GM21737 (cell line): ENCODE data around the gene MAD1L1.

Source experiments
- ATAC-seq: cut with Tn5 transposase; IDR thresholded peaks from one replicate; pipeline ENCODE4 v1.9.1; 2021; ENCODE audit warnings: mild to moderate bottlenecking, moderate library complexity; ENCODE audit not compliant: unreplicated experiment

MAD1L1 gene

DNA sequence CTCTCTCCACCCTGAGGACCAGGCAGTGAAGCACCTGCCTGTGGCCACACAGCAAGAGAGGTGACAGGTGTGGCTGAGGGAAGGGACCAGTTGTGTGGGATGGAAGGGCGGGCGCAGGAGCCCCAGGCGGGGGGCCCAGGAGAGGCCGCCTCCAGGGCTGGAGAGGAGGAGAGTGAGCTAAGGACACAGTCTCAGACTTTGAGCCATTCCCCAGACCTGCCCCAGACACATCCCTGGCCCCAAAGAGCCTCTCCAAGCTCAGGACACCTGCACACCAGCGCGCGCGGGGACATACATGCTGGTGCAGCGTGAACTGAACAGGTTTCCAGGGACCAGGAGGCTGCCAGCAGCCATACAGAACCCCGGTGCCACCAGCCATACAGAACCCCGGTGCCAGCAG, 237.3 kb downstream of the MAD1L1 start:
- ATAC-seq: no peak

DNA sequence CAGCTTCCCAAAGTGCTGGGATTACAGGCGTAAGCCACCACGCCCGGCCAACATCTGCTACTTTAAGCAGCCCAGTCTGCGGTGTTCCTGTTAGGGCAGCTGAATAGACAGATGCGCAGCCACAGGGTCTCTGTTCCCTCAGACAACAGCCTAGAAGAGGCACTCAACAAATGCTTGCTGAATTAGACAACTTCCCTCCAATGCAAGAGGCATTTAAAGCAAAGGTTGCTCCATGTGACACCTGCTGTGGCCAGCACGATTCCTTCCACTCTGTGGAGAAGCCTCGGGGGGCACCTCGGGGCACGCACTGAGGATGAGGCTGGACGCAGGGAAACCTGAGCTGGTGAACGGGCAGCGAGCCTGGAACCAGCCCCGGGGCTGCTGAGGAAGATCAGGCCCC, 237.8 kb downstream of the MAD1L1 start:
- ATAC-seq: no peak

DNA sequence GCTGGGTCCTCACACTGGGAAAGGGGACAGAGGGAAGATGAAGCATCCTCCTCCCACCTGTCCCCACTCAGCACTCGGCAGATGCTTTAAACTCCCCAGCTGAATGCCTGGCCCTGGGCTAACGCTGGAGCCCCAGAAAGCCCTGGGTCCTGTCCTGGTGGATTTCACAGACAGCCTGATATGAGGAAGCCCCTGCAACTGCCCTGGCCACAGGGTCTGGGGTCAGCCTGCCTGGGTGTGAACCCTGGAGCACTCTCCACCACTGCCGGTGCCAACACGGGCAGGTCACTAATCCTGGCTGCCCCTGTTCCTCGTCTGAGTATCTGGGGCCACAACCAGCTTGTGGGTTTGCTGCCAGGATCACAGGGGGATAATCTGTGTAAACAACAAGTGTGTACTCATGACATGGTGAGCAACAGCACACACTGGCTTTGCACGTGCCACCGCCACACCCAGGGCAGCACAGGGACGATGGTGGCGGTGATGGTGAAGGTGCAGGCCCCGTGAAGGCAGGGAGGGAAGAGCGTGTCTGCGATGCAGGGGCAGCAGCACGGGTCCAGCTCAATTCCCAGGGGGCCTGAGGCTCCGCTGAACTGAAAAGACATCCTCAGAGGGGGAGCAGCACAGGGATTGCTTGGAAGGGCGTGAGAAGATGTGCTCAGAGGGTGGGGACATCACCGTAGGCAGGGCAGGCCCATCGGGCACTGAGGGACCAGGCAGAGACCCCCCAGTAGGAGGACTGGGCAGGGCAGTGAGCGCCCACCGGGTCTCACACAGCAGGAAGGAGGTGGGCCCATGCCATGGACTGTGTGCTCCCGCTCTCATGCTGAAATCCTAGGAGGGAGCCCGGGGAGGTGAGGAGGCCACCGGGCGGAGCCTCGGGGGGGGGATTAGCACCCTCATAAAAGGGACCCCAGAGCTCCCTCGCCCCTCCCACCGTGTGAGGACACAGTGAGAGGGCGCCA, 238.7 kb downstream of the MAD1L1 start:
- ATAC-seq: no peak

DNA sequence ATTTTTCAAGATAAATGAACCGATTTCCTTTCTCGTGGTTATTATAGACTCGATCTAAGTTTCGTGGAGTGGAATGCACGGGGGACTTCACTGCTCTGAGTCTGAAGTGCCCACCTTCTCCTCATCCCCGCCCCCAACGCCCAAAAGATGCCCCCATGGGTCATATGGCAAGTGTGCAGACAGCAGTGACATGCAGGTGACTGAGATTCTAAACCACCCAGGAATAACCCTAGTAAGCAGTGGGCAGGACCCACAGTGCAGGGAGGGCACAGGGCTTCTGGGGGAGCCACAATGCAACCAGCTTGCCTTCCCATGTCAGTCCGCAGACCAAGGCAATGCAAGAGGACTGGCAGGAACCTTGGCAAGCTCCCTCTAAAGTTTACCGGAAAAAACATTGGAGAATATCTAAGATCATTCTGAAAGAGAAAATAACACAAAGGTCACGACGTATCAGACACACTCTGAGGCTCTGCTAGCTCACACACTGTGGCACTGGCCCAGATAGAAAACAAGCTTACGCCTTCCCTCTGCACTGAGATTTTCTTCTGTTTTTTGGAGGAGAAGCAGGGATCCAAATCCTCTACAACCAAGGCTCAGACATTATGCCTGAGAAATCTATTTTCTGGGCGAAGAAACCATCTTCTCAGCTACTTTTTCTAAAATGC, 239.6 kb downstream of the MAD1L1 start:
- ATAC-seq: no peak

DNA sequence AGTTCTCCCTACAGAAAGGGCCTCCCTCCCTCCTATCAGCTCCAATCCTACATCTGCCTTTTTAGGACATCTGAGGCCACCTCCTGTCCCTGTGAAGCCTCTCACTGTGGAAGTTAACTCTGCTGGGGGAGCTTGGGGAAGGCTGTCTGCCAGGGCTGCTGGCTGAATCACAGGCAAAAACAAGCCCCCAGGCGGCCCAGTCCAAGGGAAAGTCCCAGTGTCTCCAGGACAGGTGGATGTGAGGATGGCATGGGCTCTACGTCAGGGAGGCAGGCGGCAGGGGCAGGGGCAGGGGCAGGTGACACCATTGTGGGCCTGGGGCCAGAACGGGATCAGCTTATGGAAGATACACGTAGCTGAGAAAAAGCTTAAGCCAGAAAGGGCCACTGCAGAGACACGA, 240.2 kb downstream of the MAD1L1 start:
- no peak for ATAC-seq

DNA sequence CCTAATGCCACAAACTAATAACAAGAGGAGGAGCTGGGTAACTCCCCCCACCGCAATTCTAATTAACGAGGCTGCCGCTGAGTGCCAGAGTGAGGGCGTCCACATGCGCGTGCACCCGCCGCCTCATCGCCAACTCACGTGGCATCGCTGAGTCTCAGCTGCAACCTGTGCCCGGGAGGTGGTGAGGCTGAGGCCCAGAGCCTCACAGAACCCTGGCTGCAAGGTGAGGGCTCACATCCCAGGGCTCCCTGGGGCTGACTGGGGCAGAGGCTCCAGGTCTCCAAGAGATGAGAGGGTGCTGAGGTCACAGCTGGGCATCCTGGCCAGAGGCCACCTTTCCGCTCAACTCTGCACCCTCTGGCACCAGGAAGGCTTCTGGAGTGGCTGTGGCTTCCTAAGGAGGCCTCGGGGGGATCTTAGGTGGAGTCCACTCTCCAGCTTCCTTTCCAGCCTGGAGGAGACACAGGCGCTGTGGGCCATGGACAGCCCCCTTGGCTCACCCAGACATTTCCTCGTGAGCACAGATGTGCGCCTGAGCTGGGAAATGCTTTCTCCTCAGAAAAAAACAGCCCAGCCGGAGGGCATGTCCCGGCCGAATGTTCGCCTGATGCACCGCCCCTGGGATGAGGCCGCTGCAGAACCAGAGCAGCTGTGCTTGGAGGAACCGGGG, 242.6 kb downstream of the MAD1L1 start:
- ATAC-seq: no peak

DNA sequence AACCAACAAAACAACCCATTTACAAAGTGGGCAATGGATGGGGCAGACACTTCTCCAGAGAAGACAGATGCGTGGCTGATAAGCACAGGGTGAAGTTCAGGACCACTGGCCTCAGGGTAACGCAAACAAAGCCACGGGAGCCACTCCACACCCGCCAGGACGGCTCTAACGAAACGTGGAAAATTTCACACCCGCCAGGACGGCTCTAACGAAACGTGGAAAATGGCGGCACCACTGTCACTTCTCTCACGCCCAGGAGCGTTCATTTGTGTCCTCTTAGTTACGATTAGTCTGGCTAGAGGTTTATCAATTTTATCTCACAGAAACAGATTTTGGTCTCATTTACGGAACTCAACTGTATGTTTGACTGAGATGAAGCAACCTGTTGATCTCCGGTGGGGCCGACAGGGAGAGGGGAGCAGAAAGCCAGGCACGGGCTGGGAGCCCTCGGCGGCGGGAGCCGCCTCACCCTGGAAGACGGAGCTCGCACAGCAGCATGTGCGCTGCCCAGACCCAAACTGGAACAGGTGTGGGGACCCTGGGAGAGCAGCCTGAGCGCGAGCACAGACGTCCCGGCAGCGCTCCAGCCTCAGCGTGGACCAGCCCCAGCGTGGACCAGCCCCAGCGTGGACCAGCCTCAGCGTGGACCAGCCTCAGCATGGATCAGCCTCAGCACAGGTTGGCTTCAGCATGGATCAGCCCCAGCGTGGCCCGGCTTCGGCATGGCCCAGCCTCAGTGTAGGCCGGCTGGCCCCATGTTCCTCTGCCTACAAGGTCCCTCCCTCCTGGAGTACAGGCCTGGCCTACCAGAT, 243.5 kb downstream of the MAD1L1 start:
- ATAC-seq: no peak

DNA sequence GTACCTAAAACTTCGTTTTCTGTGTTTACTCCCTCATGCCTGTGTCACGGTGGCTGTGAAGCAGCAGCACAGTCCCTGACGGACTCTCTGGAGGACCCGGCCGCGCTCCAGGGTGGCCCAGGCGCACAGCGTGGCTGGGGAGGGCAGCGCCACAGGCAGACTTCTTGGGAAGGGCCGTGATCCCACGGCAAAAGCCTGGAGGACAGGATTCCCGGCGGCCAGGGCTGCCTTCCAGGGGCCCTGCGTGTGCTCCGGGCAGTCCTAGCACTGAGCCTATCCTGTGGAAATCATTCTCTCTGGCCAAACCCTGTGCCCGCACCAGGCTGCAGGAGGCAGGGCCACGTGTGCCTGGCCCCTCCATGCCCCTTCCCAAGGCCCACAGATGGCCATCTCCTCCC, 244.2 kb downstream of the MAD1L1 start:
- ATAC-seq: no peak

DNA sequence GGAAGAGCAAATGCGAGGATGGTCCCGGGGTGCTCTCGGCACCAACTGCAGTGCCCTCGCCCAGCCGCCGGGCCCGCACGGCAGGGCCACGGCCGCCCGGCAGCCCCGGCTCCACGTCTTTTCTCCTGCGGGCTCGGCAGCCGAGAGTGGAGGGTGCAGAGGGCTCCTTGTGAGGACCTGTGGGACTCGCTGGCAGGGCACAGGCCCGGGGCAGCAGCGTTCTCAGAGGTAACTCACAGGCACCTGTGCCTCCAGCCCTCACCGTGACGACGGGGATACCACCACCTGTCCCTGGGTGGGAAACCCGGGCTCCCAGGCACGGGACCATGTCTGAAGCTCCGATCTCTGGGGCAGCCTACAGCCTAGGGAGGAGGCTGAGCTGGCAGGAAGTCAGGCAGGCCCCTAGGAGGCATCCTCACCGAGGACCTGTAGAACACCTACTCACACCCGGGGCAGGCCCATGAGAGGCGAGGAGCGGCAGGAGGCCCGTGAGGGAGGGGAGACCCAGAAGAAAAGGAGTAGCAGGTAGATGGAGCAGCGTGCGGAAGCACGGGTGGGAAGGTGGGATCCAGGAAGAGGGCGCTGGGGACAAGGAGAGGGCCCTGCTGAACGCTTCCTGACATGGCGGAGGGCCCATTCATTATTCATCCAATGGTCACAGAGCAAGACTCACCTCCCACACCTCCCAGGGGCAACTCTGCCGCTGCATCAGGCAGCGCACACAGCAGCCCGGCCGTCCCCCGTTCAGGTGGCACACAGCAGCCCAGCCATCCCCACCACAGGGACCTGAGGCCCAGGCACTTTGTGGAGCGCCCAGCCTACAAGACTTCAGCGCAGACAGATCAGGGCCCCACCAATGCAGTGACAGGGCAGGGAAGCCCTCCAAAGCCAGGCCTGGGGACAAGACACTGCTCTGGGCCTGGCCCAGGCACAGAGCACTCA, 244.9 kb downstream of the MAD1L1 start:
- no peak for ATAC-seq

DNA sequence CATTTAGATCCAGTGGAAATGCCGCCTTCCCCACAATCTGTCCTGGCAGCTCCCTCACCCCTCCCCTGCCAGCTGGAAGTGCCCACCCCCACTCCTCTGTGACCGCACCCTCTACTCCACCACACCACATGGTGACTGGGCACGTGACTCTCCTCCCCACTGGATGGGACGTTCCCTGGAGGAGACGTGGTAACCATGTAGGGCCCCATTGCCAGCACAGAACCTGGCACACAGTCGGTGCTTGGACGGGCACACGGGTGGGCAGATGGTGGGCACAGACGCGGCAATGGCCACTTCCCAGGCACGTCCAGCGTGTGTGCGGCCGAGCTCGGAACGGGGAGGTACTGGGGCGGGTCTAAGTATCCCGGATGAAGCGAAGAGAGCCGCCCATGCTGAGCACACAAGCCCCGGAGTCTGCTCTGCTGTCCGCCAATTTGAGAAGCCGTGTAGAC, 245.6 kb downstream of the MAD1L1 start:
- no peak for ATAC-seq

DNA sequence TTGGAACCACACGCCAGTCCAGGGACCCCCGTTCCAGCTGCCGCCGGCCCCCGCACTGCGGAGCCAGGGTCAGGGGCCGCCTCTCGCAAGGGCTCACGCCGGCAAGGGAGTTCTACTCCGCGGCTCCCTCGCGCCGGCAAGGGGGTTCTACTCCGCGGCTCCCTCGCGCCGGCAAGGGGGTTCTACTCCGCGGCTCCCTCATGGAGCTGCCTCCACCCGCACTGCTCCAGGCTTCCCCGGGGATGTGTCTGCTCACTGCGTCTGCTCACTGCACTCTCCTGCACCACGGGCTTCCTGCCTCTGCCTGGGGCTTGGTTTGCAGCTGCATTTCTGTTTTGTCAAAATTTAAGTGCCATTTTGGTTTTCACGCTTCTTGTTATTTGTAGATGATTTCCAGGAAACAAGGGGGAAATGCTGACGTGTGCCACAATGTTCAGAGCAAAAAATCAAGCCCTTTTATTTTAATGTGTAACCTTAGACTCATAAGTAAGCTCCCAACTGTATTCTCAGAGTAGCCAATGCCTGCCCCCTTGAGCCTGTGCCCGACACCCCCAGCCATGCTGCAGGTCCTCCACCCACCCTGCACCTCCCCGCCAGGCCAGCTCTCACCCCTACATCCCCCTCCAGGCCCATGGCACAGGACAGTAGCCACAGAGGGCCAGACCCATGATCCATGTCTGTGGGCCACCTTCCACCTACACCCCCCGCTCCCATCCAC, 246.2 kb downstream of the MAD1L1 start:
- ATAC-seq: no peak

DNA sequence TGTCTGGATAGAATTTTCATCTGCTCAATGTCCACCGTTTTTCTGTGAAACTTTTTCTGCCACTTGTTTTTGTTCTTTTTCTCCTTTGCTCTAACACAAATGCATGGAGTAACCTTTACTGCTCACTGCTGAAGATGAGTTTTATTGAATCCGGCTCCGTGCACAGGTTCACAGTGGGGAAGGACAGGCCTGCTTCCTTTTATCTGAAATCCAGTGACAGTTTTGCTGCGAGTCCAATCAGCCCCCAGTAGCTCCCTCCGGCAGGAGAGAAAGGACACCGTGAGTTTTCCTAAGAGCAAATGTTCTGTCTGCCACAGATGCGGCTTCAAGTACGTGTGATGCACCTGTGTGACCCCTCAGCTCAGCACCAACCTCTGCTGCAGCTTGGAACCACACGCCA, 246.8 kb downstream of the MAD1L1 start:
- no peak for ATAC-seq

DNA sequence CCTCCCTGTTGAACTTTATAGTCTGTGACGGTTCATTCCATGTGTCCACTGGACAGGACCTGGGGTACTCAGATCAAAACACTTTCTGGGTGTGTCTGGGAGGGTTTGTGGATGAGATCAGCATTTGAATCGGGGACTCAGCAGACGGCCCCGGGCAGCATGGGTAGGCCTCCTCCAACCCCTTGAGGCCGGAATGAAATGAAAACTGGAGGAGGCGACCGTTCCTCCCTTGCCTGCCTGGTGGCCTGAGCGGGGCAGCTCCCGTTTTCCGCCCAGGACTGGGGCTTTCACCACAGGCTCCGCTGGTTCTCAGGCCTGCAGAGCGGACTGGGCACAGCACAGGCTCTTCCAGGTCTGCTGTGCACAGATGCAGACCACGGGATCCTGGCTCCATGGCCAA, 247.7 kb downstream of the MAD1L1 start:
- no peak for ATAC-seq

DNA sequence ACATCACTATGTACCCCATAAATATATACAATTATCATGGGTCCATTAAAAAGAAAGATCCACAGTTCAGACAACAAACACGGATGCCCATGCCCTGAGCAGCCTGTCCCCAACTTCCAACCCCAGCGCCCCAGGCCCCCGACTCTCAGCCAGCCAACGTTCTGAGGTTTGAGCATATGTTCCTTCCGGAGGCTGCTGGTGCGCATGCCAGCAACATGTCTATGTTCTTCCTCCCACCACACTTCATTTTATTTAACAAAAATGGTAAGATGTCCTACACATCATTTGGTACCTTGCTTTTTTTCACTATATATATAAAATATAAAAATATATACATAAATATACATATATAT, 250.9 kb downstream of the MAD1L1 start:
- no peak for ATAC-seq

DNA sequence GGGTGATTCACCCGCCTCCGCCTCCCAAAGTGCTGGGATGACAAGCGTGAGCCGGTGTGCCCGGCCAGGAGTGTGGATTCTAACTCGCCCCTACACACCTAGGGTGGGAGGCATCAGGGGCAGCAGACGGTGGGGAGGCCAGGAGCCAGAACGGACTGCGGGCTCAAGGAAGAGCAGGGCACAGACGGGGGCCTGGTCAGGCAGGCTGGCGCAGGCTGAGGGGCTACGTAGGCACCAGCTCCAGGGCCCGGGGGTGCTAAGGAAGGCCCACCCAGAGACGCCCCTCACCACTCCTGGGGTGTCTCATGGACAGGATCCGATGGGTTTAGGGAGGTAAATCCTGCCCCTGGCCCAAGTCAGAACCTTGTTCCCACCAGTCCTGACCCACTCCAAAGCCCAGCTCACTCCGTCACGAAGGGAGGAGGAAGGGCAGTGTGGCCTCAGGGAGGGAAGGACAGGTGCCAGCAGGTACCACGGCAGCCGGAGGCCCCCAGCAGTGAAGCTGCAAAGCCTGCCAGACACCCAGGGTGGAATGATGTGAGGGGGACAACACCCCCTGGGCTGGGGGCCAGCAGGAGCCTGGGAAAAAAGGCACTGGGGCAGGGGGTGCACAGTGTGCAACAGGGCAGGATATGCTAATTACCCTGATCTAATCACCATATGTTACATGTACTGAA, 251.4 kb downstream of the MAD1L1 start:
- ATAC-seq: no peak

DNA sequence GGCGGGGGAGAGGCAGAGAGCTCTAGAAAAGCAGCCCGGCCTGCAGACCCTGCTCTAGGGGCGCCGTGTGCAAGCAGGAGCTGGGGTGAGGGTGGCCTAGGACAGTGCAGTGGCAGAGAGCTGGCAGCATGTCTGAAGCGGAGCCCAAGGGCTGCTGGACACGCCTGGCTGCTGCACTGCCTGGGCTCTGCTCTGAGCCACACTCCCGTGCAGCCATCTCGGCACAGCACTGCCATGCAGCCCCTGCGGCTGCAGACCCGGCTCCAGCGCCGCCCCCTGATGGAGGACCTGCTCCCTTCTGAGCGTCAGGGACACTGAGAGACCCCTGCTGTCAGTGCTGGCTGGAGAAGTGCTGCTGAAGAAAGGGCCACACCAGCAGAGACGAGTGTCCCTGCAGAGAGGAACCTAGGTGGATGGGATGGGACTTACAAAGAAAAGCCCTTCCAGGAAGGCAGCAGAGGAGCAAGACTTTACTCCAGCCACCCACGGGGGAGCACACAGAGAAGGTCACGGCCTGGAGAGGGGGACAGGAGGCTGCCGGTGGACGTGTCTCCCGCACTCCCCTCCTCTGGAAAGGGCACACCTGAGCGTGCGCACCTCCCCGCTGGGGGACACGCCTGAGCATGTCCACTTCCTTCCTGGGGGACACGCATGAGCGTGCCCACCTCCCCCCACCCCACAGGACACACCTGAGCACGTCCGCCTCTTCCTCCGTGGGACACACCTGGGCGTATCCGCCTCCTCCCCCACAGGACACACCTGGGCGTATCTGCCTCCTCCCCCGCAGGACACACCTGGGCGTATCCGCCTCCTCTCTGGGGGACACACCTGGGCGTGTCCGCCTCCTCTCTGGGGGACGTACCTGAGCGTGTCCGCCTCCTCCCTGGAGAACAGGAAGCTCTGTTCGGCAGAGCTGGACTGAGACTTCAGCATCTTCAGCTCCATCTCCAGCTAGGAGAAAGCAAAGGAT, 252.9 kb downstream of the MAD1L1 start:
- ATAC-seq: no peak
